Measurements from ENCODE around the gene TBX19. TPM values are rescaled to one million over a fixed set of nuclear protein-coding genes. Genes with fewer than 3 reads are reported as not detected.

The TBX19 gene
- total and polyA plus RNA-seq, 2 of the 4 experiments (the other 2 are of a cell fraction), result 0.18 to 0.89 TPM

DNA sequence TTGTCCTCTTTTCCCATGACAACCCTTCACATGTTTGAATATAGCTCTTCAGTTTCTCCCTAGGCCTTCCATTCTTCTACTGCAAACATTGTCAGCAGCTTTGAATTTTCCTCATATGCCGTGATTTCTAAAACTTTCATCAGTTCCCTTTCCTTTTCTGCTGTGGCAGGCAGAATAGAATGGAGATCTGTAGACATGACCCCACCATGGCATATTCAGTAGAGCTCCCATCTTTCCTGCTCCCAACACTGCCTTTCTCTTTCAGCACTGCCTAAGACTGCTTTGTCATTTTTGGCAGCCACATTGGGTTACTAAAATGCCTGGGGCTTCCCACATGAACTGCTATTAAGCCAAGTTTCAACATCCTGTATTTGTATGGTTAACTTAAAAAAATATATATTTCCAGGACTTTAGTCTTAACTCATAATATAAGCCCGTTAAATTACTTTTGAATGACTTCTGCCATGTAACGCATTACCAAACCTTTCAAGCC is 60.9 kb downstream of the TBX19 start:
- no CpG with 5 or more reads among the region's 3 CpGs for WGBS, 2 experiments (ENCODE audit: extremely low coverage in 2 of 2, insufficient read length in 1 of 2)
- no peaks in the 10 kb centered on the region for H4K20me1 ChIP-seq (ENCODE audit: insufficient read depth, low read length)
- CTCF ChIA-PET, result no interaction called here

More for the DNA sequence above, 60.9 kb downstream of the TBX19 start:
- Histone ChIP-seq H3K4me2 (ENCODE audit: low read depth, low read length) (no peak overlapping the region), H4K8ac (ENCODE audit: low read depth in 2 of 2, low read length in 2 of 2) (no peak overlapping the region), H3K4me1 (ENCODE audit: control insufficient read depth, insufficient read depth, low read length) (no peaks in the 10 kb centered on the region), H2BK120ac (ENCODE audit: low read depth, low read length) (no peak overlapping the region), H2BK5ac (ENCODE audit: low read depth, low read length, poor library complexity, severe bottlenecking) (no peak overlapping the region), H4K5ac (ENCODE audit: low read depth, low read length) (no peak overlapping the region), H3K4ac (ENCODE audit: low read depth, low read length) (no peak overlapping the region), H3K9me1 (ENCODE audit: insufficient read depth, low read length) (no peaks in the 10 kb centered on the region), H2BK20ac (ENCODE audit: low read depth, low read length) (no peak overlapping the region), H3K9me3 (ENCODE audit: control insufficient read depth, insufficient read depth, low read length) (no peaks in the 10 kb centered on the region), H3K36me3 (ENCODE audit: control insufficient read depth, insufficient read depth, low read length) (no peaks in the 10 kb centered on the region), H2BK15ac (ENCODE audit: low read depth, low read length) (no peak overlapping the region), H4K91ac (ENCODE audit: insufficient read depth, low read depth, low read length) (no peak overlapping the region), H3K18ac (ENCODE audit: low read depth, low read length) (no peak overlapping the region), H2AFZ (replicated peaks; ENCODE audit: low read length, poor library complexity) (no peak overlapping the region), H3K4me3 (ENCODE audit: insufficient read depth, low read depth, low read length) (no peak overlapping the region), H2AK9ac (replicated peaks; ENCODE audit: low read depth, low read length, poor library complexity) (no peak overlapping the region), H3K79me1 (ENCODE audit: low read depth in 1 of 2, low read length in 2 of 2) (no peaks in the 10 kb centered on the region), H3K27me3 (ENCODE audit: control insufficient read depth, insufficient read depth, low read length) (peaks cover 4% of the 10 kb centered on the region), H3K23ac (ENCODE audit: low read depth, low read length) (no peak overlapping the region), H3K9ac (ENCODE audit: low read depth, low read length) (no peak overlapping the region), H3K56ac (ENCODE audit: extremely low read depth, insufficient read depth, low read length) (no peak overlapping the region), H2AK5ac (ENCODE audit: low read depth, low read length) (no peak overlapping the region), H3K14ac (replicated peaks; ENCODE audit: low read depth, low read length) (no peak overlapping the region), H3K27ac (ENCODE audit: insufficient read depth, low read length) (no peak overlapping the region)
- dilution Hi-C loops (cut with HindIII; ENCODE audit: low sequenced_read_pairs, unreplicated experiment), result no loop called here
- in situ Hi-C loops (cut with MboI; ENCODE audit: low sequenced_read_pairs), result loop anchor here (25.0 kb wide), 1 partner anchor 1021 kb away; the partner anchor contains the start of genes BLZF1 and NME7
- DNase-seq (peak; percentile 50), ATAC-seq (ENCODE audit: low read depth) (no peak)
- no TSS peak for BruUV-seq (replicated peaks)
- no peak for TF ChIP-seq POLR2A (IDR thresholded peaks at IDR 0.05; ENCODE audit: low read depth, low read length)
- no peak for TF ChIP-seq MAZ (IDR thresholded peaks at IDR 0.05; ENCODE audit: borderline replicate concordance, low read depth, low read length)
- no peak for TF ChIP-seq CTCF (conservative IDR thresholded peaks at IDR 0.05; ENCODE audit: low read depth, low read length)
- no peak for TF ChIP-seq RCOR1 (IDR thresholded peaks at IDR 0.05; ENCODE audit: insufficient replicate concordance, low read length)
- intact Hi-C loops (cut with micrococcal nuclease), result no loop called here
- POLR2A ChIA-PET (ENCODE audit: unreplicated experiment), result no interaction called here
